HG02943 (cell line): ENCODE measurements around the gene TINAG.
"Not testable (repeated sequence)": the region's sequence is repeated elsewhere in the genome, so short reads cannot be mapped to it uniquely, and the experiment has no call there.

Experiments
- ATAC-seq: cut with Tn5 transposase; IDR thresholded peaks from one replicate; pipeline ENCODE4 v1.9.1; 2021; ENCODE audit warnings: mild to moderate bottlenecking, low read depth, moderate library complexity; ENCODE audit not compliant: unreplicated experiment

Gene TINAG

DNA sequence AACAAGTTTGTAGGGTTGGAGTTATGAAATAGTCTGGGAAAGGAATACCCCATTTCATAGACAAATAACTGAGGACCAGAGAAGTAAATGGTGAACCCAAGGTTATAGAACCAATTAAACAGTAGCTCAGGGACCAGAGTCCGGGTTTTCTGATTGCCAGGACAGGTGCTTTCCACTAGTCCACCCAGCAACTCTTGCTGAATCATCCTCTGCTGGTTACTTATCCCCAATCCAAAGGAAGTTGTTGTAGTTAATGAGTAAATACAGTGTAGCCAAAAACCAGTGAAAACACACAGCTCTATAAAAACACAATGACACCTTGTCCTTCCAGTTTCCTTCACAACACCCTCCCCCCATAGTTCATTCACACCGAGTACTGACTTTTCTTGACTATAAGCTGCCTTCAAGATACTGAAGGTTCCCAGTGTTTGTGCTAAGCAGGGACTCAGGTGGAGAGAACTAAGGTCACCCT, 766 bp upstream of the TINAG start:
- peak; percentile 64 for ATAC-seq

DNA sequence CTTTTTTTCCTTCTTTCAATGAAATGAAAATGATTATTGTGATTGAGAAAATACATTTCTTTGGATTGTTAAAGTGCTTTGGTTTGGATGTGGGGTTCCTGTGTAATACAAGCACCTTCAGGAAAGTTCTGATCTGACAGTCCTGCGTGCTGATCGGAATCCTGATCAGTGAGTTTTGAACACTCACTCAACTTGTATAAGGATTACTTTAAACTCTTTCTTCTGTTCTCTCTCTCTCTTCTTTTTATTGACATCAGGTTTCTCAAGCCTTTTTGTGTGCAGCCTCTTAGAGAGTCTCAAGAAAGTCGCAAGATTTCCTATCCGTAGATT, 710 bp downstream of the TINAG start:
- no peak for ATAC-seq

DNA sequence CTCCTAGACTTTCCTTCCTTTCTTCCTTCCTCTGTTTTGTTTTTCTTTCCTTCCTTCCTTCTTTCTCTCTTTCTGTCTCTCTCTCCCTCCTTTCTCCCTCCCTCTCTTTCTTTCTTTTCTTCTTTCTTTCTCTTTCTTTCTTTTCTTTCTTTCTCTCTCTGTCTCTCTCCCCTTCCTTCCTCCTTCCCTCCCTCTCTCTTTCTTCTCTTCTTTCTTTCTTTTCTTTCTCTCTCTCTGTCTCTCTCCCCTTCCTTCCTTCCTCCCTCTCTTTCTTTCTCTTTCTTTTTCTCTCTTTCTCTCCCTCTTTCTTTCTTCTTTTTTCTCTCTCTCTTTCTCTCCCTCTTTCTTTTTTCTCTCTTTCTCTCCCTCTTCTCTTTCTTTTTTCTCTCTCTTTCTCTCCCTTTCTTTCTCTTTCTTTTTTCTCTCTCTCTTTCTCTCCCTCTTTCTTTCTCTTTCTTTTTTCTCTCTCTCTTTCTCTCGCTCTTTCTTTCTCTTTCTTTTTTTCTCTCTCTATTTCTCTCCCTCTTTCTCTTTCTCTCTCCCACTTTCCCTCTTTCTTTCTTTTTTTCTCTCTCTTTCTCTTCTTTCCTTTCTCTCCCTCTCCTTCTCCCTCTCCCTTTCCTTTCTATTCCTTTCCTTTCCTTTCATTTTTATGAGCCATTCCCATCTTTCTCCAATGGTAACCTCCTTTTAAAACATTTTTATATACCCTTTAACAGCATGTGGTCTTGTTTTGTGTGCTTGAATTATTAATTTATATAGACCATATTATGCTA, 2.3 kb downstream of the TINAG start:
- ATAC-seq, result no peak

DNA sequence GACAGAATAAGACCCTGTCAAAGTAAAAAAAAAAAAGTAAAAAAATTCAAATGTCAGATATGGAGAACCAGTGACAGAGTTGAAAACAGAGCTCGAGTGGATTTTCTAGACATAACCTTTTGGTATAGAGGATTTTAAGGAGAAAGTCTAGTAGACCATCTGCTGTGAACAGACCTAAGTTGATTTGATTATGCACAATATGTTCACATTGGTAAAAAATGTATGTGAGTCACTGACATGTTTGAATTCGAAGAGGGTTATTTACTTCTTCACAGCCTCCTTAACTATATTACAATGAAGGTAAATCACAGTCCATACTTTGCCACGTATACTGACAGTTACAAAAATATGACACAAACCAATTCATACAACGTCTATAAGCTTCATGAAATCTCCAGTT, 7.4 kb downstream of the TINAG start:
- ATAC-seq, result no peak

DNA sequence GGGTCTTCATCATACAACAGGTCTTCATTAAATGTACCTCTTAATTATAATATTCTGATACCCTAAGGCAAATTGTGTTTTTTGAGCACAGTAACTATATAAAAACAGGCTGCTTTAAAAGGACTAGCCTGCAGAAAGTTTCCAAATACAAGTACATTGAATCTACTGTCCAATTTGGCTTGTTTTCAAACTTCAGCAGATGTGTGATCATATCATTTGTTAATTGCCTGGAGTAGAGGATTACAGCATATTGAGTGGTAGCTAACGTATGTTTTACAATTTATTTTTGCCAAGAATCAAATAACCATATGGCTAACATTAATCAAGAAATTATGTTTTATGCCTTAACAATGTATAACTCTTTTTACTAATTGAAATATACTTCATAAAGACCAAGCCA, 12.6 kb downstream of the TINAG start:
- ATAC-seq, result no peak

DNA sequence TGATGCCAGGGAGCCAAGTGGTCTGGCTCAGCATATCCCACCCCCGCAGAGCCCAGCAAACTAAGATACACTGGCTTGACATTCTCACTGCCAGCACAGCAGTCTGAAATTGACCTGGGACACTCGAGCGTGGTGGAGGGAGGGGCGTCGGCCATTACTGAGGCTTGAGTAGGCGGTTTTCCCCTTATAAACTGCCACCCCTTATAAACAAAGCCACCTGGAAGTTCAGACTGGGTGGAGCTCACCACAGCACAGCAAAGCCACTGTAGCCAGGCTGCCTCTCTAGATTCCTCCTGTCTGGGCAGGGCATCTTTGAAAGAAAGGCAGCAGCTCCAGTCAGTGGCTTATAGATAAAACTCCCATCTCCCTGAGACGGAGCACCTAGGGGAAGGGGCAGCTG, 19.4 kb downstream of the TINAG start:
- ATAC-seq, result no peak

DNA sequence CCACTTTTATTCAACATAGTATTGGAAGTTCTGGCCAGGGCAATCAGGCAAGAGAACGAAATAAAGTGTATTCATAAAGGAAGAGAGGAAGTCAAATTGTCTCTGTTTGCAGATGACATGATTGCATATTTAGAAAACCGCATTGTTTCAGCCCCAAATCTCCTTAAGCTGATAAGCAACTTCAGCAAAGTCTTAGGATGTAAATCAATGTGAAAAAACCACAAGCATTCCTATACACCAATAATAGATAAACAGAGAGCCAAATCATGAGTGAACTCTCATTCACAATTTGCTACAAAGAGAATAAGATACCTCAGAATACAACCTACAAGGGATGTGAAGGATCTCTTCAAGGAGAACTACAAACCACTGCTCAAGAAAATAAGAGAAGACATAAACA, 23.3 kb downstream of the TINAG start:
- ATAC-seq, result not testable (repeated sequence)

DNA sequence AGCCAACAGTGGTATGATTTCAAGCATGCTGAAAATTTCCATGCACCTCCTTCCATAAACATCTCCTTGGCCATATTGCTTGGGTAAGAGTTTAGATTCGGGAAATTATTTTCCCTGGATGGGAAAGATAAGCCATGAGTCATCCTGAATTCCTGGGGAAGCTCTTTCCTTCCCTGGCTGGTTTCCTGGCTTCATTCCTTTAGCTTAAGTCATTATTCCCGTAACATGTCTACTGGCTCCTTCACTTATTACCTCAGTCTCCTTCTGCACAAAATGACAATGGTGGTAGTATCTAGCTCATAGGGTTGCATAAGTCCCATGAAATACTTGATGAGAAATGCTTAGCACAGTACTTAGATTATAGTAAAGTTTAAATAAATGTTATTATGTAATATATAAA, 27.6 kb downstream of the TINAG start:
- no peak for ATAC-seq

DNA sequence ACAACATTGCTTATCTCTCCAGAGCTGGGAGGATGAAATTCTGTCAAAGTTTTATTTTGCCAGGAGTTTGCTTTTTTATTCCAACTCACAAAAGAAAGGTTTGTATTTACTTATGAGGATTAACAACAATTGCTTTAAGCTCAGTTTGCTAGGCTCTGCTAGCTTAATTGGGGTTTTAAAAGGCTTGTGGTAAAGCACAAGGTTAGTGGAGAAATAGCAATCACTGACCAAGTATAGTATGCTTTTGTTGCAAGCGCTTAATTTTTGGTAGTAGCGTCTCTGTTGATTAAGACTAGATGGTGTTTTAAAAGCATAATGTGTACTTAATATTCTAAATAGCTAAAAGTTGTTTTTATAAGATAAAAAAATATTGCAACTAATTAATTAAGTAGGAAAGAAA, 45.7 kb downstream of the TINAG start:
- no peak for ATAC-seq

DNA sequence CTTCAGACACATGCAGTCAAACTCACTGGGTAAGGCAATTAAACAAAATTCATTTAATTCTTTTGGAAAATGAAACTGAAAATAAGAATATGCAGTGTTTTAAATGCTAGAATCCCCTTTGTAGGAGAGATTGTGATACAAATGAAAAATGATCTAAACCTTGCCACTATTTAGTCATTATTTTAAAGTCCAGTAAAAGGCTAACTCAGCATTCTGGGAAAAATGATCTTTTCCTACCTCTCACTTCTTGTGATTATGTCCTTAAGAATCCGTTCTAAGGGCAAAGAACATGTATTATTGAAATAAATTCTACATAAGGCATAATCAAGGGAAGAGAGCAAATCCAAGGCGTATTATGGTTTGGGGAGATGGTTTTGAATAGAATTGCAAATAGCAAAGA, 46.4 kb downstream of the TINAG start:
- ATAC-seq, result no peak

DNA sequence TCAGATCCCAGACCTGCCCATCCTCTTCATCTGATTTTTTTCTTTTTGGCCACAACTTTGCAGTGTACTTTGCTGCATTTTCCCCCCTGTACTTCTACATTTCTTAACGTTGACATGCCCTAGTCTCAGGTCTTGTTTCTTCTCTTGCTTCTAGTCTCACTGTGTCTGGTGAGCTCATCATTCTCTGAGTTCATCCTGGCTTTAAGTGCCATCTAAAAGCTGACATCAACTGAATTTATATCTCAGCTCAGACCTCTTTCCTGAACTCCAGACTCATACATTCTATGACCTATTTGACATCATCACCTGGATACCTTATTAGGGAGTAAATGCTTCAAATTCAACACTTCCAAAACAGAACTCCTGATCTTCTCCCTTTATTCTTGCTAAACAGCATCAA, 48.9 kb downstream of the TINAG start:
- no peak for ATAC-seq

DNA sequence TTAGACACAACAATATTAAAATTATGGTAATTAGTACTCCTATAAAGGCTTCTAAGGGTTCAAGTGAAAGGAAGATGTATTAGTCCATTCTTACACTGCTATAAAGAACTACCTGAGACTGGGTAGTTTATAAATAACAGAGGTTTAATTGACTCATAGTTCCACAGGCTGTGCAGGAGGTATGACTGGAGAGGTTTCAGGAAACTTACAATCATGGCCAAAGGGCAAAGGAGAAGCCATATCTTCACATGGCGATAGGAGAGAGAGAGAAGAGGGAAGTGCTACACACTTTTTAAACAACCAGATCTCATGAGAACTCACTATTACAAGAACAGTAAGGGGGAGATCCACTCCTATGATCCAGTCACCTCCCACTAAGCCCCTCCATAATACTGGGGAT, 52.9 kb downstream of the TINAG start:
- no peak for ATAC-seq

DNA sequence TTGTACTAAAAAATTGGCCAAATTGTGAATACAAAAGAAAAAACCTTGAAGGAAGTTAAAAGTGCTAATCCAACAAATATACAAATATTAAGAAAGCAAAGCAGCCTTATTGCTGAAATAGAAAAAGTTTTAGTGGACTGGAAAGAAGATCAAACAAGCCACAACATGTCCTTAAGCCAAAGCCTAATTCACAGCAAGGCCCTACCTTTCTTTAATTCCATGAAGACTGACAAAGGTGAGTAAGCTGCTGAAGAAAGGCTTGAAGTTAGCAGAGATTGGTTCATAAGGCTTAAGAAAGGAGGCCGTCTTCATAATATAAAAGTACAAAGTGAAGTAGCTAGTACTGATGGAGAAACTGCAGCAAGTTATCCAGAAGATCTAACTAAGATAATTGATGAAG, 53.5 kb downstream of the TINAG start:
- ATAC-seq, result no peak

DNA sequence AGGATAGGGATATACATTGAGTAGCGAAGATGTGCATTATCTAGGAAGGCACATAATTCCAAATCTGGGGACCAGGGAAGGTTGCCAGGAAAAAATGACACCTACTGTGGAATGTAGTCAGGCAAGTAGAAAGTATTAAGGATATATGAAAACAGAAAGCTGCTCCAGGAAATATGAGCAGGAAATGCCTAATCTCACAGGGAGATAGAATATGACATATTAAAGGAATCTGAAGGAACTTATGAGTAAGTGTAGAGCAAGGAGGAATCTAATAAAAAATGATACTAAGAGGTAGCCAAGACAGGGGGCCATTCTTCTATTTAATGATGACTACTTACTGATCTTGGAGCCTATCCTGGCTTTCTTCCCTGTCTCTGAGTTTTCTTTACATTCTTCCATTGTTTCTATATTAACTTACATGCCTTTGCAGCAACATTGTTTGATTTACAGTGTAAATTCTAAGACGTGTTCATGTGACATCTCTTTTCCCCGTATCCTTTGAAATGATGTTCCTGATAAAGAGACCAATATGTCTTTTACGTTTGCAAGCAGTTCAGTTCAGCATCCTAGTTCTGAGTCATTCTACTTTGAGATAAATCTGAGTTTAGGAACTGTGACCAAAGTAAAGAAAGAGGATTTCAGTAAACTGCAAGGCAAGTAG, 58.6 kb downstream of the TINAG start:
- no peak for ATAC-seq

DNA sequence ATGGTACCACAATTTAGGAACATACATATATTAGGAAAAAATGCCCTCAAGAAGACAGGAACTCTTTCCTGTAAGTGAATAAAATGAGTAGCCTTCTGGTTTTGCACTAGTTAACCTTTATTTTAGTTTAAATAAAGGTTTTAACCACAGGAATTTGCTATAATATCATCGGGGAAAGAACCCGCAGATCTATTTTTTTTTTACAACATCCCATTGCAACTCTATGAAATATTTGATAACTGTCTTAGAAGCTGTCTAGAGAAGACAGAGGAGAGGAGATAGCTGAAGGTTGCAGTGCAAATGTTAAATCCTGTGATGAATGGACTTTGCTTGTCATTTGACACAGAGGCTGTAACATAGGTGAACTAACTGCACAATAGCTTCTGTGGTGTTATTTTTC, 69.5 kb downstream of the TINAG start:
- ATAC-seq, result no peak

DNA sequence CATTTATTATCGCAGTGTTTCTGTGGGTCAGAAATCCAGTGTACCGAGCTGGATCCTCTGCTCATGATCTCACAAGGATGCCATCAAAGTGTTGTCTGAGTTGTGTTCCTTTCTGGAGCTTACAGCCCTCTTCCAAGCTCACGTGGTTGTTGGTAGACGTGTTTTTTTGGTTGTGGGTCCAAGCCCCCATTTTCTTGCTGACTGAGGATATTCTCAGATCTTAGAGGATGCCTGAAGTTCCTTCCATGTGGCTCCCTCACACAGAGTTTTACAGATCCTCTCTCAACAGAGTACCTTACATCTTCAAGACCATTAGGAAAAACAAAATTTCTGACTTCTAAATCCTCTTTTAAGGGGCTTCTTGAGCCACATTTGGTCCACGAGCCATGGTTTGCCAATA, 78.1 kb downstream of the TINAG start:
- no peak for ATAC-seq

DNA sequence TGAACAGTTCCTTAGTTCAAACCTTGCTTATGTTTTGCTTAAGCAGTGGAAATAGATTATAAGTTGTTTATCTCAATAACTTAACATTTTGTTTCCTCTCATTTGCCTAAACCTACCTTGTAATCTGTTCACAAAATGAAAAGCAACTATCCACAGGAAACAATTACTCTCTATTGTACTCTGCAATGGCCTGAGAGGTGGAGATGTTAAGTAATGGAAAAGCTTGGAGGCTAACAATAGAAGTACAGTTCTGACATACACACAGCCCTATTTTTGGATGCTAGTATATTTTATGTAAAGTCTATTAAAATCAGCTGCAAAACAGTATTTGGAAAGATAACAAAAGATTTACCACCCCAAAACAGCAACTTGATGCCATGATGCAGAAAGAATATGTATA, 82.1 kb downstream of the TINAG start:
- no peak for ATAC-seq

DNA sequence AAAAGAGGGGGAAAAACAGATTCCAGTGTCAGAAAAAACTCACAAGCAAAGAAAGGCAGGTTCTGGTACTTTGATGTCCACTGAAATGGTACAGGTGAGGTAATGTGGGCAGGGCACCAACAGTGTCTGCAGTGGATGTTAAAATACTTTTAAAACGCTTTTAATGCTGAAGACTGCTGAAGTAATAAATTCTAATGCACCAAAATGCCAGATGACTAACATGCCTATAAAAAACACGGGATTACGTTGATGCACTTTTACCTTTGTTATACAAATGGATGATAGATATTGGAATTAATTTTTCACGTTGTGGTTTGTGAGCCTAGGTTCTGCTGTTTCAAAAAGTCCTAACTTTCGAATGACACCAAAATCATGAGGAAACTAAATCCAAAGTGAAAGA, 83.3 kb downstream of the TINAG start:
- ATAC-seq, result no peak

DNA sequence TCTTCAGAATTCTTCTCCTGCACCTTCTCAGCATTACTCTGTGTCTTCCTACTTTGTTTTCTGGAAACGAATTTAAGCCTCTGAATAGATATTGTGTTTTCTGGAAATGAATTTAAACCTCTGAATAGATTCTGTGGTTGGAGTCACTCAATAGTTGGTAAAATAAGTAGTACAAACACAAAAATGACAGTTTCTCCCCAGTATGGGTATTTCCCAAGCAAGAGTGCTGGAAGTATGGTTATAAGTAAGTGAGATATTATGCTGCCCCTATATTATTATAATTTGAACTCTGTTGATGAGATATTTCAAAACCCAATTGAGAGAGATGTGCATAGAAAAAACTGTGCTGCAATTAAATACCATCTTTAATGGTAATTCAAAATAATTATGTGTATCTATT, 94.9 kb downstream of the TINAG start:
- no peak for ATAC-seq

DNA sequence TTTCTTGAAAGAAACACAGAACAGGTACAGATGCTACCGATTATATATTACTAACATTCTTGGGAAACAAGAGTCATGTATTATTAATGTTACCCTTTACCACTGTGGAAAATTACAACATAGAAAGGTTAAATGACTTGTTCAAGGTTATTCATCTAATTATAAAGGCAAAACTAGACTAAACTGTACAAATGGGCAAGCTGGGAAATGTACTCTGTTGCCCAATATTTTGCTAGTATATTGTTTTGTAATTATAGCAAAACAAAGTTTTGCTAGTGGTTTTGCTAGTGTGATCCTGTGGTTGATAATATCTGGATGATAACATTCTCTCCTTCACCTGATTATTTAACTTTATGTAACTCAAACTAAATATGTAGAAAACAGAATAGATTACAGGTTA, 96.5 kb downstream of the TINAG start:
- ATAC-seq, result no peak

DNA sequence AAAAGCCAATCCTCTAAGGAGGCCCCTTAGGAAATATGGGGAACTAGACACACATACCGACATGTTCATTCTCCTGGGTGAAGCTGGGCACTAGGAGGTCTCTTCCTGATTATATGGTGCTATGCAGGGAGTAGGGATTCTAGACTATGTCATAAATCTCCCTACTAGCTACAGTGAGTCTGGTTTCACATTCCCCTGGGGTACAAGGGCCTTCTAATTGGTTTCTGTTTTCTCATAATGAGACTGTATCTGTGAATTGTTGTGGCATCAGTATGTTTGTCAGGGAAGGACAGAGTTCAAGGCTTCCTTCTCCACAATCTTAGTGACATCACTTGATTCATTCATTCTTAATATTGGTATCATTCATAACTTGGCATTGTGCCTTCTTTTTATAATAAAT, 103.5 kb downstream of the TINAG start:
- no peak for ATAC-seq

DNA sequence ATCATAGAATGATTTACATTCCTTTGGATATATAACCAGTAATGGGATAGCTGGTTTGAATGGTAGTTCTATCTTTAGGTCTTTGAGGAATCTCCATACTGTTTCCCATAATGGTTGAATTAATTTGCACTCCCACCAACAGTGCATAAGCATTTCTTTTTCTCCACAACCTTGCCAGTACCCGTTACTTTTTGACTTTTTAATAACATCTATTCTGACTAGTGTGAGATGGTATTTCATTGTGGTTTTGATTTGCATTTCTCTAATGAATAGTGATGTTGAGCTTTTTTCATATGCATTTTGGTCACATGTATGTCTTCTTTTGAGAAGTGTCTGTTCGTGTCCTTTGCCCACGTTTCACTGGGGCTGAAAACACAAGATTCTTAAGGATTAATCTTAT, 107.3 kb downstream of the TINAG start:
- ATAC-seq, result no peak
